Measurements from ENCODE around the gene RTEL1.

DNA sequence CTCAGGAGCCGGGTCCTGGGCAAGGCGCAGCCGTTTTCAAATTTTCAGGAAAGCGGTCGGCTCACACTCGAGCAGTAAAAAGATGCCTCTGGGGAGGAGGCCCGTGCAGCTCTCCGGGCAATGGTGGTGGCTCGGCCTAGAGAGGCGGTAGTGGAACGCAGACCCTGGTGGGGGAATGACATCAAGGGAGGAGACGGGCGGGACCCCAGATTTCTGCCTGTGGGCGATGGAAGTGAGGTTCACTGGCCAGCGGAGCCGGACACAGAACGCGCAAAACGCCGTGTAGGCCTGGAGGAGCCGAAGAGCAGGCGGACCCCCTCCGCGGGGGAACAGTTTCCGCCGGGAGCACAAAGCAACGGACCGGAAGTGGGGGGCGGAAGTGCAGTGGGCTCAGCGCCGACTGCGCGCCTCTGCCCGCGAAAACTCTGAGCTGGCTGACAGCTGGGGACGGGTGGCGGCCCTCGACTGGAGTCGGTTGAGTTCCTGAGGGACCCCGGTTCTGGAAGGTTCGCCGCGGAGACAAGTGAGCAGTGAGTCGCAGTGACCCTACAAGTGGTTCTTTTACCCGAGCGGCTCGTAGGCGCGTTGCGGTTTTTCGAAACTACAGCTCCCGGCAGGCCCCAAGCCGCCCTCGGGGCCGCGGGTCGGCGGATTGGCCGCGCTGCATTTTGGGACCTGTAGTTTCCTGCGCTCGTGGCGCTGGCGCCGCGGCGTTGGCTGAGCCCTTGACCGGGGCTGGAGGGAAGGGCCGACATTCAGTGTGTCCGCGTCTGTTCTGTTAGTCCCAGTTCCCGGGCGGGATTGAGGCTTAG lies at the start of gene RTEL1:
- no peak for TF ChIP-seq EZH2phosphoT487 (IDR thresholded peaks at IDR 0.05; ENCODE audit: low read depth)
- TF ChIP-seq, protein P1, sequence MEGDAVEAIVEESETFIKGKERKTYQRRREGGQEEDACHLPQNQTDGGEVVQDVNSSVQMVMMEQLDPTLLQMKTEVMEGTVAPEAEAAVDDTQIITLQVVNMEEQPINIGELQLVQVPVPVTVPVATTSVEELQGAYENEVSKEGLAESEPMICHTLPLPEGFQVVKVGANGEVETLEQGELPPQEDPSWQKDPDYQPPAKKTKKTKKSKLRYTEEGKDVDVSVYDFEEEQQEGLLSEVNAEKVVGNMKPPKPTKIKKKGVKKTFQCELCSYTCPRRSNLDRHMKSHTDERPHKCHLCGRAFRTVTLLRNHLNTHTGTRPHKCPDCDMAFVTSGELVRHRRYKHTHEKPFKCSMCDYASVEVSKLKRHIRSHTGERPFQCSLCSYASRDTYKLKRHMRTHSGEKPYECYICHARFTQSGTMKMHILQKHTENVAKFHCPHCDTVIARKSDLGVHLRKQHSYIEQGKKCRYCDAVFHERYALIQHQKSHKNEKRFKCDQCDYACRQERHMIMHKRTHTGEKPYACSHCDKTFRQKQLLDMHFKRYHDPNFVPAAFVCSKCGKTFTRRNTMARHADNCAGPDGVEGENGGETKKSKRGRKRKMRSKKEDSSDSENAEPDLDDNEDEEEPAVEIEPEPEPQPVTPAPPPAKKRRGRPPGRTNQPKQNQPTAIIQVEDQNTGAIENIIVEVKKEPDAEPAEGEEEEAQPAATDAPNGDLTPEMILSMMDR (IDR thresholded peaks at IDR 0.05; ENCODE audit: low read depth, low read length), result no peak
